BLaER1 treated with 17β-estradiol and CSF1 and Interleukin-3, amounts not matched to agents 10 nM and 100 nM (cell line): ENCODE measurements around the gene CXCL14.
A peak's percentile ranks its signal among the peaks of the same experiment; 100 is the strongest.

Experiments
- H3K27ac ChIP-seq, 11 experiments: shearing (Covaris generic); formaldehyde crosslinking; 2 replicates each; pipeline ENCODE4 v1.8.1; 2022
- H3K27me3 ChIP-seq, 11 experiments: shearing (Covaris generic); formaldehyde crosslinking; 2 replicates each; pipeline ENCODE4 v1.8.1; 2022
- H3K36me3 ChIP-seq, 11 experiments: shearing (Covaris generic); formaldehyde crosslinking; 2 replicates each; pipeline ENCODE4 v1.8.1; 2022
- H3K4me1 ChIP-seq, 10 experiments: shearing (Covaris generic); formaldehyde crosslinking; 2 replicates each; pipeline ENCODE4 v1.8.1; 2022
- H3K4me2 ChIP-seq, 11 experiments: shearing (Covaris generic); formaldehyde crosslinking; 2 replicates each; pipeline ENCODE4 v1.8.1; 2022
- H3K4me3 ChIP-seq, 10 experiments: shearing (Covaris generic); formaldehyde crosslinking; 2 replicates each; pipeline ENCODE4 v1.8.1; 2022
- H3K9ac ChIP-seq, 11 experiments: shearing (Covaris generic); formaldehyde crosslinking; 2 replicates each; pipeline ENCODE4 v1.8.1; 2022
- H3K9me3 ChIP-seq, 11 experiments: shearing (Covaris generic); formaldehyde crosslinking; replicated peaks in 1 of 11; 2 replicates each; pipeline ENCODE4 v1.8.1; 2022
- H4K20me1 ChIP-seq, 11 experiments: shearing (Covaris generic); formaldehyde crosslinking; 2 replicates each; pipeline ENCODE4 v1.8.1; 2022
- Cebpa-rat ChIP-seq, 11 experiments: shearing (Covaris generic); IDR thresholded peaks; 2 replicates each; pipeline ENCODE4 v1.8.1; 2022

CXCL14 gene, protein sequence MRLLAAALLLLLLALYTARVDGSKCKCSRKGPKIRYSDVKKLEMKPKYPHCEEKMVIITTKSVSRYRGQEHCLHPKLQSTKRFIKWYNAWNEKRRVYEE

DNA sequence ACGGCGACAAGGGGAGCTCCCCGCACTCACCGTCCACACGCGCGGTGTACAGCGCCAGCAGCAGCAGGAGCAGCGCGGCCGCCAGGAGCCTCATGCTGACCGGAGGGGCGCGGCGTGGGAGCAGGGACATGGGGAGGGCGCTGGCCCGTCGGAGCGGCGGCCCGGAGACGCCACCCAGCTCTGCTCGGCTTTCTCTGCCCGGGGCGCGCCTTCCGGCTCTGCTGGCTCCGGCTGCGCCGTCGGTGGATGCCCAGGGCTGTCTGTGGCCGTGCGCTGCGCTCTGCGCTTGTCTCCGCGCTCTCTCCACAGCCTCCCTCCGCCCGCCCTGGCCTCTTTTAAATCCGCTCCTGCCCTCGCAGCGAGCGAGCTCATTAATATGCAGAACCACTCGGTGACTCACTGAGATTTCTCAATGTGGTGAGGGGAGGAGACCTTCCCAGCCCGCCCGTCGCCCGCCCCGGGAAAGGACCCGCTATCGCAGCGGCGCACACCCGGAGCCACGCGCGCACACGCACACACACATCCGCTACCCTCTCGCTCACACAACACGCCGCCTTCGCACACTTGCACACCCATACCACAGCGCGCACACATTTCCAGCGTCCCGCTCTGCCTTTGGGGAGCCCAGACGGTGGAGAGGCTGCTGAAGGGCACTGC is at the start of gene CXCL14:
Gene CXCL14 (minus strand): TSS at position 307 of the 657 bp plus-strand sequence. CDS start 213 bp downstream, at position 94.
- H4K20me1 ChIP-seq: 0 out of 22 replicates have a peak, but pooled peaks cover 0 to 5% (median 0%) of the 10 kb centered on the region in 11 experiments
- peaks cover 0 to 31% (median 6%) of the 10 kb centered on the region in 11 experiments; a peak in 10 of 22 replicates for H3K9me3 ChIP-seq
- TF ChIP-seq Cebpa-rat (IDR thresholded peaks at IDR 0.05): no peak
- H3K4me3 ChIP-seq: no peak within 1 kb of the TSS
- no peak within 1 kb of the TSS for H3K4me2 ChIP-seq
- H3K4me1 ChIP-seq: peaks cover 11 to 23% (median 14%) of the 10 kb centered on the region in 10 experiments
- peaks cover 0 to 29% (median 16%) of the 10 kb centered on the region in 11 experiments; a peak in 15 of 22 replicates for H3K27me3 ChIP-seq
- no peaks in the 10 kb centered on the region for H3K36me3 ChIP-seq
- H3K9ac ChIP-seq: no peak within 1 kb of the TSS
- no peak within 1 kb of the TSS for H3K27ac ChIP-seq

DNA sequence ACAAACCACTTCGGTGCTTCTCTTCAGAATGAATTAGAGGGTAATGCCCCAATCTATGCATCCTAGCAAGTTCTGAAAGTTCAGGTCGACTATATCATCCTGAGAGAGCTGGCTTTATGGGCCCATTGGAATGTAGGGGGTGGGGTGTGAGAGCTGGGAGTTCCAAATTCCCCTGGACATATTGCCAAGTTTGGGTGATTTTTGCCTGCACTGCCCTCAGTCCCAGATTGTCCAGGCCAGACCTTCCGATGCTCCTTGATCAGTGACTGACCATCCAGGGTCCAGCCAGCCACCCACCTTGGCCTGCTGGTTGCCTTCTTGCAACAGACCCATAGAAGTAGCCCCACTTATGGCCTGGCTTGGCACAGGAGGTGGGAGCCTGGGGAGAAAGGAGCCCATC is 47.8 kb upstream of the CXCL14 start:
- H3K9me3 ChIP-seq: no peaks in the 10 kb centered on the region
- no peak for TF ChIP-seq Cebpa-rat (IDR thresholded peaks at IDR 0.05)
- H3K4me3 ChIP-seq: no peak overlapping the region
- H3K36me3 ChIP-seq: no peaks in the 10 kb centered on the region
- peaks cover 0 to 4% (median 0%) of the 10 kb centered on the region in 11 experiments; a peak in 1 of 22 replicates for H4K20me1 ChIP-seq
- no peak overlapping the region for H3K27ac ChIP-seq
- H3K4me1 ChIP-seq: peaks cover 4 to 21% (median 17%) of the 10 kb centered on the region in 10 experiments; a peak in 19 of 20 replicates
- no peaks in the 10 kb centered on the region for H3K27me3 ChIP-seq
- no peak overlapping the region for H3K4me2 ChIP-seq
- no peak overlapping the region for H3K9ac ChIP-seq

DNA sequence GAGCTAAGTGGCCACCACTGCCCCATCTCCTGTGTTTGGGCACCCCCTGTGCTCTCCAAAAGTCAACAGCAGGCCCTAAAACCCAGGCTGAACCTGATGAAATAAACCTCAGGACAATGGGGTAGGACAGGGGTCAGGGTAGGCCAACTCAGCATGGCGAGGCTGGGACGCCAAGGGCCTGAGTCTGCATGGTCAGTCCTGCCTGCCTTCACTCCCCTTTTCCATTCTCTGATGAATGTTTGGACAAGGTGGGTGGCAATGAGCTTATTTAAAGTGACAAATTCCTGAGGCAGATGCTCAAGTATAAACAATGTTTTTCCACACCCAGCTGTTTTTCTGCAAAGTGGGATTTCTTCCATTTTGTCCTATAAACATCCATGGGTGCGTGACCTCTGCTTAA is 47.2 kb upstream of the CXCL14 start:
- TF ChIP-seq Cebpa-rat (IDR thresholded peaks at IDR 0.05): no peak
- H3K27ac ChIP-seq: no peak overlapping the region
- H3K9me3 ChIP-seq: peaks cover 0 to under 1% (median 0%) of the 10 kb centered on the region in 11 experiments; a peak in 3 of 22 replicates

DNA sequence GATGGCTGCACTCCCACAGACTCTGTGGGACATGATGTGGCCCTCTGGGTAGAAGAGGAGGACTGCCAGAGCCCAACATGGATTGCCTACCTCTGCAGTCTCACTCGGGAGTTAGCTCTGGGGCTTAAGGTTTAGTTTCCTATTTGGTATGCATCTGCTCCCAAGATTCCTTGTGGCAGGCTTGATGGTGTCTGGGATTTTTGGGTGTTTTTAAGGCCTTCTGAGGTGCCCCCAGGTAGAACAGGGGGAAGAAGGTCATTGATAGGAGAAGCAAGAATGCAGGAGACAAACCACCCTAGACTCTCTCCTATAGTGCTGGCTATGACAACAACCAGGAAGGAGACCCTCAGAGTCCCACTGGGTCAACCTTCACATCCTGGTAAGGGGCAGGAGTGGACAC is 46.7 kb upstream of the CXCL14 start:
- no peaks in the 10 kb centered on the region for H3K27me3 ChIP-seq
- peaks cover 0 to 15% (median 14%) of the 10 kb centered on the region in 10 experiments; a peak in 14 of 20 replicates for H3K4me1 ChIP-seq
- peaks cover 0 to 4% (median 0%) of the 10 kb centered on the region in 11 experiments; a peak in 1 of 22 replicates for H4K20me1 ChIP-seq
- H3K36me3 ChIP-seq: no peaks in the 10 kb centered on the region
- no peak overlapping the region for H3K4me3 ChIP-seq
- TF ChIP-seq Cebpa-rat (IDR thresholded peaks at IDR 0.05): no peak
- no peak overlapping the region for H3K9ac ChIP-seq
- H3K27ac ChIP-seq: no peak overlapping the region
- no peak overlapping the region for H3K4me2 ChIP-seq
- peaks cover under 1 to 6% (median 4%) of the 10 kb centered on the region in 11 experiments; a peak in 19 of 22 replicates for H3K9me3 ChIP-seq

More for the DNA sequence above, 47.2 kb upstream of the CXCL14 start:
- no peak overlapping the region for H3K4me3 ChIP-seq
- no peak overlapping the region for H3K4me2 ChIP-seq
- no peak overlapping the region for H3K9ac ChIP-seq
- H3K4me1 ChIP-seq: peaks cover 0 to 20% (median 17%) of the 10 kb centered on the region in 10 experiments; a peak in 14 of 20 replicates
- no peaks in the 10 kb centered on the region for H3K36me3 ChIP-seq
- peaks cover 0 to 4% (median 0%) of the 10 kb centered on the region in 11 experiments; a peak in 1 of 22 replicates for H4K20me1 ChIP-seq
- no peaks in the 10 kb centered on the region for H3K27me3 ChIP-seq

DNA sequence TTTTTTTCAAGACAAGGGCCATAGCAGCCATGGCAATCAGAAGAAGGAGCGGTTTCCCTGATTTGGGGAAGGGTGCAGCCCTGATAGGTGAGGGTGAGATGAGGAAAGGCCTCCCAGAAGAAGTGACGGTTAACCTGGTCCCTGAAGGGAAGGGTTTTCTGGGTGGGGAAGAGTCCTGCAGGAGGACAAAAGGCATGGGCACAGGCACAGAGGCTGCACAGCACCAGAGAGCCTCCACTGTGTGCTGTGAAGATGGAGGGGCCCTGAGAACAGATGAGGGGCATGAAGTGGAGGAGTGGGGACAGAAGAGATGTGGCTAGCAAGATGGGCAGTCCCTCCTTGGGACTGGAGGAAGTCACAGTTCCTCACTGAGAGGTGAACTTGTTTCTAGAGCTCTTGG is 46.3 kb upstream of the CXCL14 start:
- H3K4me1 ChIP-seq: peaks cover 0 to 11% (median 10%) of the 10 kb centered on the region in 10 experiments; a peak in 14 of 20 replicates
- H3K4me2 ChIP-seq: no peak overlapping the region
- H3K27me3 ChIP-seq: no peaks in the 10 kb centered on the region
- H3K36me3 ChIP-seq: 0 out of 22 replicates have a peak, but pooled peaks cover 0 to 2% (median 0%) of the 10 kb centered on the region in 11 experiments
- H3K27ac ChIP-seq: no peak overlapping the region
- TF ChIP-seq Cebpa-rat (IDR thresholded peaks at IDR 0.05): no peak
- H3K9me3 ChIP-seq: peaks cover 5 to 10% (median 8%) of the 10 kb centered on the region in 11 experiments
- H3K4me3 ChIP-seq: no peak overlapping the region
- H4K20me1 ChIP-seq: peaks cover 0 to 4% (median 0%) of the 10 kb centered on the region in 11 experiments; a peak in 1 of 22 replicates
- H3K9ac ChIP-seq: no peak overlapping the region

DNA sequence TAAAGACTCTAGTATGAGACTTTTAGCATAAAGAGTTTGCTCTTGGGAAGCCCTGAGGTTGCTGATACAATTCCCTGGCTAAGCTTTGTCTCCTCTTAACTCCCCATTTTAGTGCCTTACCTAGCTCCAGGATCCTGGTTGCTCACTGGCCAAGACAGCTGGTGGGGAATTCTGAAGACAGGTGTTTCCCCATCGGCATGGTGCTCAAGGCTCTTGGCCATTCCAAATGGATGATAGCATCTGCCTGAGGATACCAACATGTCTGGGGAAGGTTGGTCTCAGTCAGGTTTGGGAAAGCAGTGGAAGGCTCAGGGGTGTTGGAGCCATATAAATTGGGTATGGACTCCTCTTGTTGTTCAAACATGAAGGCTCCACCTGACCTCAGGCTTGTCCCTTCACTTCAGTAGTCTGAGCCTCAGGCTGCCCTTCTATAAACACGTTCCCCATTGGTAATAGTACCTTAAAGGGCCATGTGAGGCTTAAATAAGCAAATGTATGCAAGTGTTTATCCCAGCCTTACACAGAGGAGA is 44.5 kb upstream of the CXCL14 start:
- Histone ChIP-seq H3K27me3 (no peaks in the 10 kb centered on the region), H3K4me2 (no peak overlapping the region), H3K36me3 (peaks cover 0 to 5% (median 0%) of the 10 kb centered on the region in 11 experiments; a peak in 2 of 22 replicates), H4K20me1 (no peaks in the 10 kb centered on the region), H3K4me1 (no peaks in the 10 kb centered on the region), H3K27ac (no peak overlapping the region), H3K9me3 (peaks cover 23 to 28% (median 26%) of the 10 kb centered on the region in 11 experiments), H3K9ac (no peak overlapping the region), H3K4me3 (no peak overlapping the region)
- TF ChIP-seq Cebpa-rat (IDR thresholded peaks at IDR 0.05): no peak

DNA sequence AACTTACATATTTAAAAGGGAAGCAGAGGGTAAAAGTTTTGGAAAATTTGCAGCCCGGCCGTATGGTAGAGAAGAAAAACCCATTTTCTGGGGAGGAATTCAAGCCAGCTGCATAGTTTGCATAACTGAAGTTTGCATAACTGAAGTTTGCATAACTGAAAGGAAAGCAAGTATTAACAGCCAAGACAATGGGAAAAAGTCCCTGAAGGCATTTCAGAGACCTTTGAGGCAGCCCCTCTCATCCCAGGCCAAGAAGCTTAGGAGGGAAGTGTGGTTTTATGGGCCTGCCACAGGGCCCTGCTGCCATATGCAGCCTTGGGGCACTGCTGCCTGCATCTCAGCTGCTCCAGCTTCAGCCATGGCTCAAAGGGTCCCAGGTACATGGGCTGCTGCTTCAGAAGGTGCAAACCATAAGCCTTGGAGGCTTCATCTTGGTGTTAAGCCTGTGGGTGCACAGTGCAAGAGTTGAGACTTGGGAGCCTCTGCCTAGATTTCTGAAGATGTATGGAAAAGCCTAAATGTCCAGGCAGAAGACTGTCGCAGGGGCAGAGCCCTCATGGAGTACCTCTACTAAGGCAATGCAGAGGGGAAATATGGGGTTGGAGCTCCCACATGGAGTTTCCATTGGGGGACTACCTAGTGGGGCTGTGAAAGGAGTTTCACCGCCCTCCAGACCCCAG is 36.9 kb upstream of the CXCL14 start:
- Histone ChIP-seq H3K4me1 (peaks cover 0 to 16% (median 0%) of the 10 kb centered on the region in 10 experiments; a peak in 6 of 20 replicates), H3K9me3 (peaks cover 39 to 73% (median 54%) of the 10 kb centered on the region in 11 experiments), H3K4me3 (no peak overlapping the region), H3K4me2 (peak overlapping the region in 4 of 11 experiments; percentile 7 to 54 (median 28); a peak in 8 of 22 replicates), H3K27ac (peak overlapping the region in 2 of 11 experiments; percentile 8 to 38; a peak in 1 of 22 replicates), H3K9ac (no peak overlapping the region), H4K20me1 (no peaks in the 10 kb centered on the region), H3K27me3 (no peaks in the 10 kb centered on the region), H3K36me3 (peaks cover 0 to 5% (median 0%) of the 10 kb centered on the region in 11 experiments; a peak in 2 of 22 replicates)
- TF ChIP-seq Cebpa-rat (IDR thresholded peaks at IDR 0.05): no peak

DNA sequence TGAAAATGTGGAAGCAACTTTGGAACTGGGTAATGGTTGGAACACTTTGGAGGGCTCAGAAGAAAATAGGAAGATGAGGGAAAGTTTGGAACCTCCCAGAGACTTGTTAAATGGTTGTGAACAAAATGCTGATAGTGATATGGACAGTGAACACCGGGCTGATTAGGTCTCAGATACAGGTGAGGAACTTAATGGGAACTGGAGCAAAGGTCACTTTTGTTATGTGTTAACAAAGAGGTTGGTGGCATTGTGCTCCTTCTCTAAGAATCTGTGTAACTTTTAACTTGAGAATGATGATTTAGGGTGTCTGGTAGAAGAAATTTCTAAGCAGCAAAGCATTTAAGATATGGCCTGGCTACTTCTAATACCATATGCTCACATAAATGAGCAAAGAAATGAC is 36.4 kb upstream of the CXCL14 start:
- Histone ChIP-seq H3K9me3 (peaks cover 33 to 68% (median 48%) of the 10 kb centered on the region in 11 experiments), H3K27ac (peak overlapping the region in 1 of 11 experiments; percentile 14; a peak in 2 of 22 replicates), H3K9ac (no peak overlapping the region), H3K27me3 (no peaks in the 10 kb centered on the region), H3K36me3 (peaks cover 0 to 3% (median 0%) of the 10 kb centered on the region in 11 experiments; a peak in 2 of 22 replicates), H4K20me1 (no peaks in the 10 kb centered on the region), H3K4me2 (peak overlapping the region in 2 of 11 experiments; percentile 2 to 21; a peak in 2 of 22 replicates), H3K4me3 (no peak overlapping the region), H3K4me1 (peaks cover 0 to 16% (median 0%) of the 10 kb centered on the region in 10 experiments; a peak in 6 of 20 replicates)
- TF ChIP-seq Cebpa-rat (IDR thresholded peaks at IDR 0.05): no peak
